ENCODE measurements around the gene ZNF771. TPM values are rescaled to one million over a fixed set of nuclear protein-coding genes. Genes with fewer than 3 reads are reported as not detected.
"Not testable (repeated sequence)": the region's sequence is repeated elsewhere in the genome, so short reads cannot be mapped to it uniquely, and the experiment has no call there.

ZNF771 gene
- total and polyA plus RNA-seq, 2 donors from 2014 or later, result 7.8 to 14.8 TPM

DNA sequence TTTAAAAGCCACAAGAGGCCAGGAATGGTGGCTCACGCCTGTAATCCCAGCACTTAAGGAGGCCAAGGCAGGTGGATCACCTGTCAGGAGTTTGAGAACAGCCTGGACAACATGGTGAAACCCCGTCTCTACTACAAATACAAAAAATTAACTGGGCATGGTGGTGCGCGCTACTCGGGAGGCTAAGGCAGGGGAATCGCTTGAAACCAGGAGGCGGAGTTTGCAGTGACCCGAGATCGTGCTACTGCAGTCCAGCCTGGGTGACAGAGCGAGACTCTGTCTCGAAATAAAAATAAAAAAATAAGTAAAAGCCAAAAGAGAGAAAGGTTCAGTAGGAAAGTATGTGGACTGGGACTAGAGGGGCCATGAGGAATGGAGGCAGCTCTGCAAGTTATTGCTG, 52.0 kb downstream of the ZNF771 start:
- intact Hi-C loops (cut with DNase I), result loop anchor here (10.0 kb wide), 1 partner anchor 55 kb away; no protein-coding TSS in a partner anchor
- peak in 3 of 5 donors; percentile 40 to 49 (median 43) for DNase-seq
- Histone ChIP-seq H3K4me3 (ENCODE audit: low read length in 3 of 3) (no peak overlapping the region), H3K27ac (ENCODE audit: low read depth in 2 of 2, low read length in 2 of 2) (no peak overlapping the region), H3K9ac (ENCODE audit: low read length in 3 of 3) (no peak overlapping the region), H3K36me3 (ENCODE audit: control insufficient read depth in 2 of 3, insufficient read depth in 3 of 3, low read length in 3 of 3) (no peaks in the 10 kb centered on the region), H3K27me3 (ENCODE audit: control insufficient read depth, insufficient read depth, low read length) (no peaks in the 10 kb centered on the region), H3K4me1 (ENCODE audit: control insufficient read depth in 2 of 3, insufficient read depth in 2 of 3, low read depth in 1 of 3, low read length in 3 of 3) (no peaks in the 10 kb centered on the region), H3K9me3 (ENCODE audit: control insufficient read depth in 2 of 3, insufficient read depth in 1 of 3, low read length in 3 of 3) (no peaks in the 10 kb centered on the region)
- TF ChIP-seq, protein P1, sequence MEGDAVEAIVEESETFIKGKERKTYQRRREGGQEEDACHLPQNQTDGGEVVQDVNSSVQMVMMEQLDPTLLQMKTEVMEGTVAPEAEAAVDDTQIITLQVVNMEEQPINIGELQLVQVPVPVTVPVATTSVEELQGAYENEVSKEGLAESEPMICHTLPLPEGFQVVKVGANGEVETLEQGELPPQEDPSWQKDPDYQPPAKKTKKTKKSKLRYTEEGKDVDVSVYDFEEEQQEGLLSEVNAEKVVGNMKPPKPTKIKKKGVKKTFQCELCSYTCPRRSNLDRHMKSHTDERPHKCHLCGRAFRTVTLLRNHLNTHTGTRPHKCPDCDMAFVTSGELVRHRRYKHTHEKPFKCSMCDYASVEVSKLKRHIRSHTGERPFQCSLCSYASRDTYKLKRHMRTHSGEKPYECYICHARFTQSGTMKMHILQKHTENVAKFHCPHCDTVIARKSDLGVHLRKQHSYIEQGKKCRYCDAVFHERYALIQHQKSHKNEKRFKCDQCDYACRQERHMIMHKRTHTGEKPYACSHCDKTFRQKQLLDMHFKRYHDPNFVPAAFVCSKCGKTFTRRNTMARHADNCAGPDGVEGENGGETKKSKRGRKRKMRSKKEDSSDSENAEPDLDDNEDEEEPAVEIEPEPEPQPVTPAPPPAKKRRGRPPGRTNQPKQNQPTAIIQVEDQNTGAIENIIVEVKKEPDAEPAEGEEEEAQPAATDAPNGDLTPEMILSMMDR (IDR thresholded peaks at IDR 0.05; ENCODE audit: borderline replicate concordance, extremely low read depth, insufficient read depth), result no peak
- FAIRE-seq, result no peak

DNA sequence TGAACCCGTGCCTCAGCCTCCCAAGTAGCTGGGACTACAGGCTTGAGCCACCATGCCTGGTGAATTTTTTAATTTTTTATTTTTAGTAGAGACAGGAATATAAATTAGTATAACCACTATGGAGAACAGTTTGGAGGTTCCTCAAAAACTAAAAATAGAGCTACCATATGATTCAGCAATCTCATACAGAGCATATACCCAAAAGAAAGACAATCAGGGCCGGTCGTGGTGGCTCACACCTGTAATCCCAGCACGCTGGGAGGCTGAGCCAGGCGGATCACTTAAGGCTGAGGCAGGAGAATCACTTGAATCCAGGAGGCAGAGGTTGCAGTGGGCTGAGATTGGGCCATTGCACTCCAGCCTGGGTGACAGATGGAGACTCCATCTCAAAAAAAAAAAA, 54.0 kb downstream of the ZNF771 start:
- H3K4me3 ChIP-seq (ENCODE audit: low read length in 3 of 3); intact Hi-C loops (cut with DNase I); DNase-seq; H3K27me3 ChIP-seq (ENCODE audit: control insufficient read depth, insufficient read depth, low read length); H3K9ac ChIP-seq (ENCODE audit: low read length in 3 of 3); H3K9me3 ChIP-seq (ENCODE audit: control insufficient read depth in 2 of 3, insufficient read depth in 1 of 3, low read length in 3 of 3); H3K27ac ChIP-seq (ENCODE audit: low read depth in 2 of 2, low read length in 2 of 2); H3K4me1 ChIP-seq (ENCODE audit: control insufficient read depth in 2 of 3, insufficient read depth in 2 of 3, low read depth in 1 of 3, low read length in 3 of 3); FAIRE-seq; H3K36me3 ChIP-seq (ENCODE audit: control insufficient read depth in 2 of 3, insufficient read depth in 3 of 3, low read length in 3 of 3): not testable (repeated sequence)

DNA sequence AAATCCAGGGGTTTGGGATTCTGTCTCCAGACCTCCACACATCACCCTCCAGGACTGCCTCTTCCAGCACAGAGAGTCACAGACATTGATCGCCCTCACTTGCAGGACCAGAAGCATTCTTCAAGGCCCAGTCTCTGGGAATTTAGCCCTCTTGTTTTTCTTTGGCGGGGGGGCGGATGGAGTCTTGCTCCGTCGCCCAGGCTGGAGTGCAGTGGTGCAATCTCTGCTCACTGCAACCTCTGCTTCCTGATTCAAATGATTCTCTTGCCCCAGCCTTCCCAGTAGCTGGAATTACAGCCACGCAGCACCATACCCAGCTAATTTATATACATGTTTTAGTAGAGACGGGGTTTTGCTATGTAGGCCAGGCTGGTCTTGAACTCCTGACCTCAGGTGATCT, 56.7 kb downstream of the ZNF771 start:
- Histone ChIP-seq H3K4me1 (ENCODE audit: control insufficient read depth in 2 of 3, insufficient read depth in 2 of 3, low read depth in 1 of 3, low read length in 3 of 3) (no peaks in the 10 kb centered on the region), H3K9me3 (ENCODE audit: control insufficient read depth in 2 of 3, insufficient read depth in 1 of 3, low read length in 3 of 3) (no peaks in the 10 kb centered on the region), H3K36me3 (ENCODE audit: control insufficient read depth in 2 of 3, insufficient read depth in 3 of 3, low read length in 3 of 3) (no peaks in the 10 kb centered on the region), H3K4me3 (ENCODE audit: low read length in 3 of 3) (no peak overlapping the region), H3K27me3 (ENCODE audit: control insufficient read depth, insufficient read depth, low read length) (no peaks in the 10 kb centered on the region), H3K9ac (ENCODE audit: low read length in 3 of 3) (no peak overlapping the region), H3K27ac (ENCODE audit: low read depth in 2 of 2, low read length in 2 of 2) (no peak overlapping the region)
- TF ChIP-seq, protein P1 (IDR thresholded peaks at IDR 0.05; ENCODE audit: borderline replicate concordance, extremely low read depth, insufficient read depth), result no peak
- DNase-seq, result no peak
- intact Hi-C loops (cut with DNase I), result no loop called here
- FAIRE-seq, result no peak

Other genes starting within 250 kb of the ZNF771 start
- 69.3 TPM for gene CORO1A, start 224.0 kb upstream of the ZNF771 start, total RNA-seq
- 8.0 TPM for gene CORO1A, start 224.0 kb upstream of the ZNF771 start, polyA plus RNA-seq (ENCODE audit: insufficient read depth, low read depth, low replicate concordance)
- gene BOLA2B, start 213.9 kb upstream of the ZNF771 start, total RNA-seq, result 77.6 TPM
- gene BOLA2B, start 213.9 kb upstream of the ZNF771 start, polyA plus RNA-seq (ENCODE audit: insufficient read depth, low read depth, low replicate concordance), result 177 TPM
- gene SLX1A, start 213.7 kb upstream of the ZNF771 start, total RNA-seq, result 51.3 TPM
- gene SLX1A, start 213.7 kb upstream of the ZNF771 start, polyA plus RNA-seq (ENCODE audit: insufficient read depth, low read depth, low replicate concordance), result 35.4 TPM
- 19.8 TPM for gene SULT1A3, start 208.4 kb upstream of the ZNF771 start, total RNA-seq
- 31.3 TPM for gene SULT1A3, start 208.4 kb upstream of the ZNF771 start, polyA plus RNA-seq (ENCODE audit: insufficient read depth, low read depth, low replicate concordance)
- 20.5 TPM for gene NPIPB13, start 159.1 kb upstream of the ZNF771 start, total RNA-seq
- gene NPIPB13, start 159.1 kb upstream of the ZNF771 start, polyA plus RNA-seq (ENCODE audit: insufficient read depth, low read depth, low replicate concordance), result 1.2 TPM
- 68.1 TPM for gene CD2BP2, start 52.3 kb upstream of the ZNF771 start, total RNA-seq
- gene CD2BP2, start 52.3 kb upstream of the ZNF771 start, polyA plus RNA-seq (ENCODE audit: insufficient read depth, low read depth, low replicate concordance), result 61.8 TPM
- gene TBC1D10B, start 37.1 kb upstream of the ZNF771 start, total RNA-seq, result 32.7 TPM
- gene TBC1D10B, start 37.1 kb upstream of the ZNF771 start, polyA plus RNA-seq (ENCODE audit: insufficient read depth, low read depth, low replicate concordance), result 30.1 TPM
- not detected for gene MYL11, start 32.8 kb upstream of the ZNF771 start, total RNA-seq
- gene MYL11, start 32.8 kb upstream of the ZNF771 start, polyA plus RNA-seq (ENCODE audit: insufficient read depth, low read depth, low replicate concordance), result 2.3 TPM
- gene SEPTIN1, start 25.0 kb upstream of the ZNF771 start, total RNA-seq, result 12.8 TPM
- gene SEPTIN1, start 25.0 kb upstream of the ZNF771 start, polyA plus RNA-seq (ENCODE audit: insufficient read depth, low read depth, low replicate concordance), result 5.0 TPM
- 9.7 TPM for gene ZNF48, start 12.2 kb upstream of the ZNF771 start, total RNA-seq
- 6.9 TPM for gene ZNF48, start 12.2 kb upstream of the ZNF771 start, polyA plus RNA-seq (ENCODE audit: insufficient read depth, low read depth, low replicate concordance)
- gene DCTPP1, start 22.4 kb downstream of the ZNF771 start, total RNA-seq, result 39.1 TPM
- gene DCTPP1, start 22.4 kb downstream of the ZNF771 start, polyA plus RNA-seq (ENCODE audit: insufficient read depth, low read depth, low replicate concordance), result 64.7 TPM
- 82.3 TPM for gene SEPHS2, start 38.3 kb downstream of the ZNF771 start, total RNA-seq
- 137 TPM for gene SEPHS2, start 38.3 kb downstream of the ZNF771 start, polyA plus RNA-seq (ENCODE audit: insufficient read depth, low read depth, low replicate concordance)
- 19.6 TPM for gene ITGAL, start 65.1 kb downstream of the ZNF771 start, total RNA-seq
- 0.56 TPM for gene ITGAL, start 65.1 kb downstream of the ZNF771 start, polyA plus RNA-seq (ENCODE audit: insufficient read depth, low read depth, low replicate concordance)
- 36.2 TPM for gene ZNF768, start 119.0 kb downstream of the ZNF771 start, total RNA-seq
- gene ZNF768, start 119.0 kb downstream of the ZNF771 start, polyA plus RNA-seq (ENCODE audit: insufficient read depth, low read depth, low replicate concordance), result 46.9 TPM
- gene ZNF747, start 127.3 kb downstream of the ZNF771 start, total RNA-seq, result 11.6 TPM
- 10.1 TPM for gene ZNF747, start 127.3 kb downstream of the ZNF771 start, polyA plus RNA-seq (ENCODE audit: insufficient read depth, low read depth, low replicate concordance)
- 11.9 TPM for gene ZNF764, start 150.8 kb downstream of the ZNF771 start, total RNA-seq
- gene ZNF764, start 150.8 kb downstream of the ZNF771 start, polyA plus RNA-seq (ENCODE audit: insufficient read depth, low read depth, low replicate concordance), result 4.4 TPM
- 16.7 TPM for gene ZNF688, start 164.1 kb downstream of the ZNF771 start, total RNA-seq
- 32.7 TPM for gene ZNF688, start 164.1 kb downstream of the ZNF771 start, polyA plus RNA-seq (ENCODE audit: insufficient read depth, low read depth, low replicate concordance)
- gene ZNF785, start 178.1 kb downstream of the ZNF771 start, total RNA-seq, result 18.5 TPM
- 6.3 TPM for gene ZNF785, start 178.1 kb downstream of the ZNF771 start, polyA plus RNA-seq (ENCODE audit: insufficient read depth, low read depth, low replicate concordance)
- gene ZNF689, start 202.8 kb downstream of the ZNF771 start, total RNA-seq, result 9.0 TPM
- 3.9 TPM for gene ZNF689, start 202.8 kb downstream of the ZNF771 start, polyA plus RNA-seq (ENCODE audit: insufficient read depth, low read depth, low replicate concordance)
- gene PRR14, start 243.4 kb downstream of the ZNF771 start, total RNA-seq, result 51.6 TPM
- gene PRR14, start 243.4 kb downstream of the ZNF771 start, polyA plus RNA-seq (ENCODE audit: insufficient read depth, low read depth, low replicate concordance), result 44.2 TPM

All from kidney (tissue), 14 donors.